Measurements from ENCODE around the gene UBD.

UBD gene

DNA sequence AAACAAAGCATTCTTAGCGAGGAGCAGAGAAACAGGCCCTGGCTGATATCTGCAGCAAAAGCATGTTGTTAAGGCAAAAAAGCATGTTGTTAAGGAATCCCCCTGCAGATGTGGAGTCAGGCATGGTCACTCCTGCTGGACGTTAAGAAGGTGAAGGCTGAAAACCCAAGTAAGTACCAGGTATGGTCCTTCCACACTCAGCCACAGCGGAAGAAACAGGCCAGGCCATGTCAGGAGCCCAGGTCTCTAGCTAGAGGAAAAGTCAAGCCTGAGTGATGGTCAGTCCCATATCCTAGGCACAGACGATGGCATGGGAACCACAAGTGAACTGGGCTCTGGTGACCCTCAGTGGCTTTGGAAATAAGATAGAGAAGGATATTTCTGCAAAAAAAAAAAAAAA lies 39.3 kb downstream of the UBD start:
- no peak for DNase-seq

DNA sequence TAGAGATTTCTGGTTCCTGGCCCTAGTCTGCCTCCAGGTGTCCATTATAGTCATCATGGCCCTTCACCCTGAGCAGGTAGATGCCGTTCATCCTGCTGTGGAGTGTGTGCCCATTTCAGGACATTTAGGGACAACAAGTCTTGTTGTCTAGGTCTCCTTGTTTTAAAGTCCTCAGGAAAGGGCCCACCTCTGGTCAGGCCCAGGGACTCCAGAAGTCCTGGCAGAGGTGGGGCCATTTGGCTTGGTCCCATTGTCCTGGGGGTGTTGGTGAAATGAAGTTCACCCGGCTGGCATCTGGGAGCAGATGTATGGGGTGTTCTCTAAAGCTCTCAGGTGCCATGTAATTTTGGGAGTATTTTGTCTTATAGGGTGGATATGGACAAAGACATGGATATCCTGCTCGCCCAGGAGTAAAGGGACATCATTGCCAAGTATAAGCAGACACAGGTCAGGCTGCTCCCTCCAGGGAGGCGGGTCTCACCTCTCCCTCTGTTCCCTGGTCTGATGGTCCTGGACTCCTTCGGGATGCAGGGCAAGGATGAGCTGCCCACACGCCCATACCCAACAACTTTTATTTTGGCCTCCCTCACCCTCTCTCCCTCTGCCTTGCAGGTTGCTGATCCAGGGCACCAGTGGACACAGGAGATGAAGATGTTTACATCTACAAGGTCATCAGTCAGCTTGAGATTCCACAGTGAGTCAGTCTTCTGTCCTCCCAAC lies 40.1 kb downstream of the UBD start:
- no peak for DNase-seq

DNA sequence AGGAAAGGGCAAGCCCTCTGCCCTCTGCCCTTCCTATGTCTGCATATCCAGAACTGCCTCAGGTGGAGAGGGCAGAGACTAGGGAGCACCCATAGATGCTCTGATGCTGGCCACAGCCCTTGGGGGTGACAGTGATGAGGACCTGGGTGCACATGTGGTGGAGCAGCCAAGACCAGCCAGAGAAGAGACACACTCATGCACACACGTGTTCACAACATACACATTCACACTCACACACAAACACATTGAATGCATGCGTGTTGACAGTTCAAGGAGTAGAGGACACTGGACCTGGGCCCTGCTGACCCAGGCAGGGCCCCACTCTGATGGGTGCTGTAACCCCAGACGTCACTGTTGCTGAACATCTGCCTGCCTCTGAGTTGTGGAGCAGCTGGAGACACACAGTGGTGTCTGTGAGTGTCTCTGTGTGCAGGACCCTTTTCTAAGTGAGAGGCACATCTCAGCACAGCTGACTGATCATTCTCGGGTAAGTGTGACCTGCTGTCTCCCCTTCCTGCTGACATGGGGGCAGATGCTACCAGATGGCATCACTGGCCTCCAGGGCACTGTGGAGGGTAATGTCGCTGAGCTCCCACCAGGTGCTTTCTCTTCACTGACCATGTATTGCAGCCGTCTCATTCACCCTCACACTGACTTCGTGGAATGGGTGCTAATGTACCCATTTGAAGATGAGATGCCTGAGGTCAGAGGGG lies 41.6 kb downstream of the UBD start:
- no peak for DNase-seq

DNA sequence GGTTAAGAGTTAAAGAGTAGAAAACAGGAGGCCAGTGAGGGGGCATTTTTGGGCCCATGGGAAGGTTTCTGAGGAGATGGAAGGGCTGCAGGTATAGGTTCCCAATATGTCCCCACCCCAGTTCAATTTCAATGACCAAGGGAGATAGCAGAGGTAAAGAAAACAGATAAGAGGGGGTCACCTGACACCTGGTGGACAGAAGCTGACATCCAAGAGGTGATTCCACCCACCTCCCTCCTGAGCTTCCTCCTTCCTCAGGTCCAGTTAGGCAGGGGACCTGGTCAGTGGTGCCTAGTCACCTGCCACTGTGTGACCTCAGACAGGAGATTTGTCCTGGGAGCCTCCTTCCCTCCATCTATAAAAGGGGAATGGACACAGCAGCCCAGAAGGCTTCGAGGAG lies 42.3 kb downstream of the UBD start:
- no peak for DNase-seq

DNA sequence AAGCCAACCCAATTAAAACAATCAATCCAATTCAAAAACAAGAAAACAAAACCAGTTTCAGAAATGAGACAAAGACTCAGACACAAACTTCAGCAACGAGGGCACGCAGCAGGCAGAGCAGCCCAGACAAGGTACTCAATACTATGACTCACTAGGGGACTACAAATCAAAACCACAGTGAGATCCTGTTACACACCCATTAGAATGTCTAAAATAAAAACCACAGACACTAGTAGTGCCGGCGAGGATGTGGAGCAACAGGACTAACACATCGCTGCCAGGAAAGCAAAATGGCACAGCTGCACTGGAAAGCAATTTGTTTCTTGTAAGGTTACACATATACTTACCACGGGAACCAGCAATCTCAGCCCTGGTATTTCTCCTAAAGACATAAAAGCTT lies 43.4 kb downstream of the UBD start:
- peak; percentile 33 for DNase-seq

DNA sequence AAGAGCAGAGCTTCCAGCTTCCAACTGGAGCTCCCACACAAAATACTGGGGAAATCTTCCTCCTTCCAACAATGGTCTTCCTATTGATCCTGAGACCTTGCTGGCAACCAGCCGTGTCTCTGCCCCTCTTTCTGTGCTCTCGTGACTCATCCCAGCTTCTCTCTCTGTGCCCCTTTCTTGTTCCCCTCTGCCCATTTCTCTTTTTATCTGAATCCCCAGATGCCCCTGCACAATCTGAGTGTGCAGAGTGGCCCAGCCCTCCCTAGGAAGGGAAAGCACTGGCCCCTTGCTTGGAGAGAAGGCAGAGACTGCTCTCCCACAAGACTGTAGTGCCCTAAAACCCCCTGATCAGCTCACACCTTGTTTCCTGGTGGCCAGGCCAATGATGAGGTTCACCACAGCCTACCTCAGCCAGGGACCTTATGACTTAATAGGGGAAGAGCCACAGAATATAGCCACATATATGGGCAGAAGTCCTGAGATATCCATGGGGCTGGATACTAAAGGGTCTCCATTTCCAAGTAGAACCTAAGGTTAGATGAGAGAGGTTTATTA lies 48.7 kb downstream of the UBD start:
- no peak for DNase-seq

DNA sequence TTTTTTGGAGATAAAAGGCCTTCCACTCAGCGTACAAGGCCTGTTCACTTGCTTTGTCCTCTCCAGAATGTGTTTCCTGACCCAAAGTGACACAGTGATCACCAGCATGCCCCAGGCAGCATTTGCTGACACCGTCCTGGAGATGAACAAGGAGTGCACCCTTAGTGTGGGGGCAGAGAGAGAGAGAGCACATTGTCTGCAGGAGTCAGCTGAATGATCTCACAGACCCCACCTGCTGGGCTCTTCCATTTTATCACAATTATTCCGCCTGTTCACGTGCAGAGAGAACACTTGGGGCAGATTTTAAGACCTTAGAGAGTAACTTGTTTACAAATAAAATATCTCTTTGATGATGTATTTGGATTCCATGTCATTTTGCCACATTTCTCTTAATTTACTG lies 49.3 kb downstream of the UBD start:
- DNase-seq, result no peak

DNA sequence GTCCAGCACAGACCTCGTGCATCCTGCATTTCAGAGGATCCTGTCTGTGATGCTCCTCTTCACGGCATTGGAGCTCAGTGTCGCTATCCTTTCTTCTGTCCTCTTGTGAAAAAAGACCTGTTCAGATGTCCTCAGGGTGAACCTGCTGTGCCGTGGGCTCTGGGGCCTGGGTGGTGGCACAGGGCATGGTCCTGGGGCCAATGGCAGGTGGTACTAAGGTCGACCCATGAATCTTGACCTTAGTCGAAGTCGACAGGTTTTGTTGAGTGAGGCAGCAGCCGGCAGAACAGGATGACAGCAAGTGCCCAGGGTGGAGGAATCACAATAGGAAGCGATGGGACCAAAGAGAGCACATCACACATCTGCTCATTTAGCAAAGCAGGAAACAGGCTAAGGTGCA lies 49.8 kb downstream of the UBD start:
- DNase-seq, result no peak

DNA sequence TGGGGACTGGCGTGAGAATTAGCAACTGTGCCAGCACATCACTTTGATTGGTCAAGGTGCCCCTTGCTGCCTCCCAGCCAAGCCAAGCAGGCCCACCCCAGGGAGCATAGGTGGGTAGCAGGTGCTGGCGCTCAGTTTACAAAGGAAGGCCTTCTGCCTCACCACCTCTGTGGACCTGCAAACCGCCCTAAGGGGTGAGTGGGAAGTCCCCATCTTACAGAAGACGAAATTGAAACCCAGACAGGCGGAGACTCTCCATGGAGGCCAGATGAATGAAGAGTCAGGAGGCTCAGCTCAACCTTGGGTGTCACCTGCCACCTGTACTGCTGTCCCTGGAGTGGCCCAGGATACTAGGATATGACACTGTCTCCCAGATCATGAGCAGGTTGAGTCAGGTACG lies 50.3 kb downstream of the UBD start:
- DNase-seq, result no peak

DNA sequence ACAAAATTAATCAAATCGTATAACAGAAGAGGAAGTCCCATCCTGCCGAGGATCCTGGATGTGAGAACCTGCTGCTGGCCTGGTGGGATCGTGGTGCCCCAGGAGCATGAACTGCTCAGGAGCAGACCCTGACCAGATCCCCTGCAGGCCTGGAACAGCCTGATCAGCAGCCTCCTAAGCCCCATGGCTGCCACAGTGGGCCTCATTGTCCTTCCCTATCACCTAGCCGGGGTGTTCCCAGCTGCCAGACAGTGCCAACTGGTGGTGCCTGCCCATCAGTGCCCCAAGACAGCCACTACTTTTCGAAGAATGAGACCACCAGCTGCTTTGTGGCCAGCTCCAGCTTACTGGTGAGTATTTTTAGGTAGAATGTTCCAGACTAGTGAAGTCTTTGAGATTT lies 52.2 kb downstream of the UBD start:
- DNase-seq, result no peak

DNA sequence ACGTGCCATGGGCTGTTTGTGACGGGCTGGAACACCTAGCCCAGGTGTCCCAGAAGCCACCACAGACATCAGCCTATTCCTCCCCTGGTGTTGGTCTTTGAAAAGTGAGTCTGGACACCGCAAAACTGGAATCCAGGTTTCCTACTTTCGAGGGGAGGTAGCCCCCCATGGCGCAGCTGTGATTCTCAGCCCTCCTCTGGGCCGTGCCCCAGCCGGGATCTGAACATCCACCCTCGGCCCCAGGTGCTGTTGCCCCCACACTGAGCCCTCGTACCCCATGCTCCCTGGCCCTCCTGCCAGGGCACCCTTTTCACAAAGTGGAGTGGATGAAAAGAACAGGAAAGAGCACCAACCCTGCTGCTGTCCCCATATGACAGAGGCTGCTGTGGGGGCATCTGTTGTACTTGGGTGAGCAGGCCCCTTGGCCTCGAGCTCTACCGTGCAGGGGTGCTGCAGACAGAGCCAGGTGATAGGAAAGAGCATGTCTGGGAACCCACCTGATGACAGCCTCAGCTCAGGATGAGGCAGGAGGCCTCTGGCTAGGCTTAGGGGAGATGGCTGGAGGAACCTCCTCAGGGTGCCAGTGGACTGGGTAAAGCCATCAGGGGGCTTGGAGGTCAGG lies 53.0 kb downstream of the UBD start:
- DNase-seq, result no peak

DNA sequence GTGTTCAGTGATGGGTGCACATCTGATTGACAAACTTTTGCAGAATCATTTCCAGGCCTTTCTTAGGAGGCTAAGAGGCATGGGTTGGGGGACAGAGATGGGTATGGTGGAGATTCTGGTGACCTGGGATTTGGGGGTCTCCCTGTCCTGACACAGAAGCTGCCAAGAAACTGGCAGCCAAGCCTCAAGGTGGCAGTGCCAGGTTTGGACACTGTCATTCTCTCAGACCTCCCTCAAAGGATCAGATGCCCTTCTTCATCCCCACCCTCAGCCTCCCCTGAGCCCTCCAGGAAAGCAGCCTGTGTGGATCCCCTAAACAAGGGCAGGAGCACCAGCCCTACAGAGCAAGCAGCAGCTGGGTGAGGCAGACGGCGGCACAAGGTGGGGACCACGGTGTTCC lies 53.7 kb downstream of the UBD start:
- DNase-seq, result no peak
